VCaP (cell line): ENCODE data around the gene HNRNPM.

Experiments used
- H3K27ac ChIP-seq: fragments of 450-650 bp; 2 replicates; pipeline ENCODE4 v1.5.1; 2017
- CTCF ChIP-seq: fragments of 450-650 bp; conservative IDR thresholded peaks from 2 replicates; pipeline ENCODE4 v1.5.1; 2017; ENCODE audit warnings: mild to moderate bottlenecking, moderate library complexity

The HNRNPM gene

GRCh38 chr19:8429044-8429443 lies 15.7 kb upstream of the HNRNPM start:
- H3K27ac ChIP-seq: no peak overlapping the region
- no peak for TF ChIP-seq CTCF

GRCh38 chr19:8429826-8430225 lies 14.9 kb upstream of the HNRNPM start:
- TF ChIP-seq CTCF: no peak
- no peak overlapping the region for H3K27ac ChIP-seq

GRCh38 chr19:8430650-8431049 lies 14.1 kb upstream of the HNRNPM start:
- TF ChIP-seq CTCF: no peak
- no peak overlapping the region for H3K27ac ChIP-seq

- H3K27ac ChIP-seq: no peak overlapping the region
- no peak for TF ChIP-seq CTCF
Measured at GRCh38 chr19:8438236-8438635, 6.5 kb upstream of the HNRNPM start.

- no peak overlapping the region for H3K27ac ChIP-seq
- no peak for TF ChIP-seq CTCF
Measured at GRCh38 chr19:8441725-8442544, 2.8 kb upstream of the HNRNPM start.

GRCh38 chr19:8444140-8444676 lies 567 bp upstream of the HNRNPM start:
- H3K27ac ChIP-seq: peak overlapping the region; percentile 91

GRCh38 chr19:8445488-8446001 lies 770 bp downstream of the HNRNPM start:
- peak overlapping the region; percentile 91 for H3K27ac ChIP-seq
- TF ChIP-seq CTCF: no peak
